Activated T-cell treated with anti-CD3 and anti-CD28 coated beads, Interleukin-2, amount 50 U/mL, for 72 hours (primary cell): ENCODE results near the gene CSF2RB. TPM values are rescaled to one million over a fixed set of nuclear protein-coding genes. Genes with fewer than 3 reads are reported as not detected.

Experiments used
- ATAC-seq, 2 donors: fragments of 150-1000 bp; cut with Tn5 transposase; replicated peaks in 1 of 2; 2 replicates each; pipeline ENCODE4 v1.10.0; 2021; ENCODE audit warnings: moderate library complexity in 2 of 2, mild to moderate bottlenecking in 1 of 2
- DNase-seq, 2 donors: peaks; one replicate each; pipeline ENCODE4 v3.0.0; 2021 to 2022; ENCODE audit warnings: mixed read lengths in 1 of 2
- H3K27ac Mint-ChIP-seq: one replicate; pipeline ENCODE4 v1.8.0; 2022; ENCODE audit warnings: mild to moderate bottlenecking, moderate library complexity, mixed read lengths
- H3K27me3 Mint-ChIP-seq: one replicate; pipeline ENCODE4 v1.8.0; 2022; ENCODE audit warnings: low read depth, mixed read lengths
- H3K36me3 Mint-ChIP-seq, 2 donors: one replicate each; pipeline ENCODE4 v1.8.0; 2022; ENCODE audit warnings: mixed read lengths in 2 of 2, mild to moderate bottlenecking in 1 of 2; ENCODE audit not compliant: insufficient read depth in 2 of 2
- H3K4me1 Mint-ChIP-seq: one replicate; pipeline ENCODE4 v1.8.0; 2022; ENCODE audit warnings: low read depth, mixed read lengths
- H3K4me3 Mint-ChIP-seq, 2 donors: one replicate each; pipeline ENCODE4 v1.8.0; 2022; ENCODE audit warnings: mild to moderate bottlenecking in 2 of 2, mixed read lengths in 2 of 2, moderate library complexity in 2 of 2
- H3K9me3 Mint-ChIP-seq, 2 donors: one replicate each; pipeline ENCODE4 v1.8.0; 2022; ENCODE audit warnings: mixed read lengths in 2 of 2
- total RNA-seq, 2 donors: library from RNA; stranded (reverse); gene quantifications; one replicate each; pipeline ENCODE4 v1.2.3, GENCODE V29; 2022

The CSF2RB gene
- 1 to 10 TPM; 1.8 to 3.8 TPM for total RNA-seq

- H3K27me3 Mint-ChIP-seq, result peaks cover 49% of the 10 kb centered on the region
- H3K27ac Mint-ChIP-seq, result no peak within 1 kb of the TSS
- ATAC-seq (no peak), DNase-seq (no peak)
- H3K36me3 Mint-ChIP-seq, result no peaks in the 10 kb centered on the region
- no peaks in the 10 kb centered on the region for H3K4me1 Mint-ChIP-seq
- H3K4me3 Mint-ChIP-seq, result no peak within 1 kb of the TSS
- H3K9me3 Mint-ChIP-seq, result no peaks in the 10 kb centered on the region
Observed at GRCh38 chr22:36913427-36914389, at the start of gene CSF2RB. Gene CSF2RB (plus strand): TSS chr22:36913628. CDS start chr22:36922208, 8,580 bp downstream.

GRCh38 chr22:36863979-36864378 lies 49.4 kb upstream of the CSF2RB start:
- peaks cover 0 to 2% of the 10 kb centered on the region in 2 donors for H3K36me3 Mint-ChIP-seq
- H3K9me3 Mint-ChIP-seq, result peaks cover 0 to 2% of the 10 kb centered on the region in 2 donors
- H3K27ac Mint-ChIP-seq, result no peak overlapping the region
- peaks cover 48% of the 10 kb centered on the region for H3K4me1 Mint-ChIP-seq
- H3K27me3 Mint-ChIP-seq, result no peaks in the 10 kb centered on the region
- no peak for ATAC-seq
- DNase-seq, result no peak
- H3K4me3 Mint-ChIP-seq, result no peak overlapping the region

DNA sequence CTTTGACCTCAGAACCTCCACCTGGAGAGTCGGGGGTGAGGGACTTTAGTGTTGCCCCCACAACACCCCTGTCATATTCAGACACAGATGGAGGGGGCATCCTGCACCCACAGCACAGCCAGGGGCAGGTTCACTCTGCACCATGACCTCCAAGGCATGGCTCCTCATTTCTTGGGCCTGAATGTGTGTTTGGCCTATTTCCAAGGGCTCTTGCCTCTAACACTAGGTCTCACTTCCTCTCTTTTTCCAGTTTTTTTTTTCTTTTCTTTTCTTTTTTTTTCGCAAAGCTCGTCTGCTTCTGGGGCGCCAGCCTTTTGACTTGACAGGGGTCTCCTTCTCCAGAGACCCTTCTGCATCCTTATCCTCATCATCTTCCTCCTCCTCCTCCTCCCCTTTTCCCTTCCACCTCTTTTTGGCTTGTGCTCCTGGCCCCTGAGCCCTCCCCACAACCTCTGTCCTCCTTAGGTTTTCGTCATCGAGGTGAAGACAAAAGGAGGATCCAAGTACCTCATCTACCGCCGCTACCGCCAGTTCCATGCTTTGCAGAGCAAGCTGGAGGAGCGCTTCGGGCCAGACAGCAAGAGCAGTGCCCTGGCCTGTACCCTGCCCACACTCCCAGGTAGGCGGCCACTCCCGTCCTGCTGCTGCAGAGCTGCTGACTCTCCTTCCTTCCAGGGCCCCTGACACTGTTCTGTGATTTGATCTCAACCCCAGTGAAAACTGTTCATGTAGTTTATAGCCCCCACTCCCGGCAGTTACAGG lies 48.8 kb upstream of the CSF2RB start:
- ATAC-seq, result no peak
- H3K27ac Mint-ChIP-seq, result no peak overlapping the region
- peaks cover 0 to 2% of the 10 kb centered on the region in 2 donors for H3K9me3 Mint-ChIP-seq
- H3K4me1 Mint-ChIP-seq, result peaks cover 46% of the 10 kb centered on the region
- no peak overlapping the region for H3K4me3 Mint-ChIP-seq
- H3K27me3 Mint-ChIP-seq, result no peaks in the 10 kb centered on the region
- peaks cover 0 to 2% of the 10 kb centered on the region in 2 donors for H3K36me3 Mint-ChIP-seq
- DNase-seq, result no peak

DNA sequence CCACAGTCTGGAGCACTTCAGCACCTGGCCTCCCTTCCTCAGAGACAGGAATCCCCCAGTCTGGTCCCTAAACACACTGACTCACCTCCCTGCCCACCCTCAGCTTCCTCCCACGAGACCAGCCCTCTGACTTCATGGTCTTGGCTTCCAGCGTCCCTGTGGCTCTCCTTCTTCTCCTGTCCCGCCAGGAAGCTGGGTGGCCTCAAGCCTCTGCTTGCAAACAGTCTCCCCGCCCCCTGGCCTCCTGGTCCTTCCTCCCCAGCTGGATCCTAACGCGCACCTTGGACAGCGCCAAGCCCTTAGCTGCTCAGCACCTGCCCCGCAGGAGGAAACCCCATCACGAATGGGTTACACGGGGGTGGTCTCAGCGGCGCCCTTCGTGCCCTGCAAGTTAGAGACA lies 48.1 kb upstream of the CSF2RB start:
- H3K27me3 Mint-ChIP-seq, result no peaks in the 10 kb centered on the region
- H3K27ac Mint-ChIP-seq, result no peak overlapping the region
- H3K36me3 Mint-ChIP-seq, result peaks cover 0 to 2% of the 10 kb centered on the region in 2 donors
- peaks cover 39% of the 10 kb centered on the region for H3K4me1 Mint-ChIP-seq
- H3K4me3 Mint-ChIP-seq, result no peak overlapping the region
- DNase-seq (peak in 1 of 2 donors; percentile 20), ATAC-seq (no peak)
- peaks cover 0 to 2% of the 10 kb centered on the region in 2 donors for H3K9me3 Mint-ChIP-seq

- Mint-ChIP-seq H3K27me3 (no peaks in the 10 kb centered on the region), H3K27ac (no peak overlapping the region), H3K4me1 (peaks cover 17% of the 10 kb centered on the region), H3K36me3 (peaks cover 0 to 6% of the 10 kb centered on the region in 2 donors), H3K9me3 (peaks cover 2% of the 10 kb centered on the region in 2 donors), H3K4me3 (no peak overlapping the region)
- DNase-seq (no peak), ATAC-seq (no peak)
Observed at GRCh38 chr22:36867695-36868094, 45.7 kb upstream of the CSF2RB start.

GRCh38 chr22:36868546-36869181 lies 44.8 kb upstream of the CSF2RB start:
- Mint-ChIP-seq H3K4me1 (peaks cover 27% of the 10 kb centered on the region), H3K27ac (no peak overlapping the region), H3K36me3 (peaks cover 0 to 11% of the 10 kb centered on the region in 2 donors), H3K4me3 (no peak overlapping the region), H3K27me3 (no peaks in the 10 kb centered on the region), H3K9me3 (peaks cover 2% of the 10 kb centered on the region in 2 donors)
- no peak for DNase-seq
- no peak for ATAC-seq

DNA sequence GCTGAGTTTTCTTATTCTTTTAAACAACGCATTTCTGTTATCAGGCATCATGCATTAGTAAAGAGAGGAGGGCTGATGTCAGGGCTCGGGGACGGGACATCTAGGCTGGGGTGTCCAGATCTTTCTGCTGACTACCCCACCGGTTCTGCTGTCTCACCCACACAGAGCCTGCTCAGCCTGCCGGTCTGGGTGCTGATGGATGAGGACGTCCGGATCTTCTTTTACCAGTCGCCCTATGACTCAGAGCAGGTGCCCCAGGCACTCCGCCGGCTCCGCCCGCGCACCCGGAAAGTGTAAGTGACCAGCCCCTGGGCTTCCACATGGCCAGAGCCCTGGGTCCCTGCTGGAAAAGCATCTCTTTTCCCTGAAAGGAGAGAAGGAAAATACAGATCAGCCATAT lies 43.2 kb upstream of the CSF2RB start:
- Mint-ChIP-seq H3K27ac (no peak overlapping the region), H3K9me3 (peaks cover 0 to 2% of the 10 kb centered on the region in 2 donors)

GRCh38 chr22:36871669-36872081 lies 41.8 kb upstream of the CSF2RB start:
- Mint-ChIP-seq H3K27ac (no peak overlapping the region), H3K36me3 (peaks cover 0 to 10% of the 10 kb centered on the region in 2 donors), H3K4me3 (no peak overlapping the region), H3K27me3 (no peaks in the 10 kb centered on the region), H3K4me1 (peaks cover 21% of the 10 kb centered on the region), H3K9me3 (peaks cover 0 to 2% of the 10 kb centered on the region in 2 donors)
- ATAC-seq (no peak), DNase-seq (no peak)

More for the DNA sequence above, 43.2 kb upstream of the CSF2RB start:
- no peak for ATAC-seq
- Mint-ChIP-seq H3K4me1 (peaks cover 30% of the 10 kb centered on the region), H3K4me3 (no peak overlapping the region), H3K27me3 (no peaks in the 10 kb centered on the region), H3K36me3 (peaks cover 0 to 9% of the 10 kb centered on the region in 2 donors)
- no peak for DNase-seq

DNA sequence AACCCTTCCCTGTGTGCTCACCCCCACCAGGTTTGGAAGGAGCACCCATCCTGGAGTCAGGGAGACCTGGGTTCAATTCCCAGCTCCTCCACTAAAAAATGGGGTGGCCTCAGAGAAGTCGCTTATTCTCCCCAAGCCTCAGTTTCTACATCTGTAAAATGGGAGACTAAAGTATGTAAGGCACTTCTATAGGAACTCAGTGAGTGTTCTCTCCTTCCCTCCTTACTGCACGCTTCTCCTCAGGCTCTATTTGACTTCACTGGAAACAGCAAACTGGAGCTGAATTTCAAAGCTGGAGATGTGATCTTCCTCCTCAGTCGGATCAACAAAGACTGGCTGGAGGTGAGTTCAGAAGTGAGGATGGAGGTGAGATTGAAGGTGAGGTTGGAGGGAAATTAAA lies 41.3 kb upstream of the CSF2RB start:
- no peak for ATAC-seq
- peaks cover 0 to 10% of the 10 kb centered on the region in 2 donors for H3K36me3 Mint-ChIP-seq
- H3K9me3 Mint-ChIP-seq, result peaks cover 0 to 2% of the 10 kb centered on the region in 2 donors
- no peaks in the 10 kb centered on the region for H3K27me3 Mint-ChIP-seq
- no peak for DNase-seq
- no peak overlapping the region for H3K4me3 Mint-ChIP-seq
- no peak overlapping the region for H3K27ac Mint-ChIP-seq
- H3K4me1 Mint-ChIP-seq, result peaks cover 21% of the 10 kb centered on the region

DNA sequence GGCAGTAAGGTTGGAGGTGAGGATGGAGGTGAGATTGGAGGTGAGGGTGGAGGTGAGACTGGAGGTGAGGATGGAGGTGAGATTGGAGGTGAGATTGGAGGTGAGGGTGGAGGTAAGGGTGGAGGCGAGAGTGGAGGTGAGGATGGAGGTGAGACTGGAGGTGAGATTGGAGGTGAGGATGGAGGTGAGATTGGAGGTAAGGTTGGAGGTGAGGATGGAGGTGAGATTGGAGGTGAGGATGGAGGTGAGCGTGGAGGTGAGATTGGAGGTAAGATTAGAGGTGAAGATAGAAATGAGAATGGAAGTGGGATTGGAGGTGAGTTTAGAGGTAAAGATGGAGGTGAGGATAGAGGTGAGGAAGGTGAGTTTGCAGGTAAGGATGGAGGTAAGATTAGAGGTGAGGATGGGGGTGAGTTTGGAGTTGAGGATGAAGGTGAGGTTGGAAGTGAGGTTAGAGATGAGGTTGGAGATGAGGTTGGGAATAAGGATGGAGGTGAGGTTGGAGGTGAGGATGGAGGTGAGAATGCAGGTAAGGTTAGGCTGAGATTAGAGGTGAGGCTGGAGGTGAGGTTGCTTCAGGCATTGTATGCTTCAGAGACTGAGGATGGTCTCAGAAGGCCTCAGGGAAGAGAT lies 40.4 kb upstream of the CSF2RB start:
- DNase-seq, result no peak
- peaks cover 0 to 10% of the 10 kb centered on the region in 2 donors for H3K36me3 Mint-ChIP-seq
- H3K27ac Mint-ChIP-seq, result peak overlapping the region; percentile 91
- ATAC-seq, result no peak
- peak overlapping the region in 1 of 2 donors; percentile 10 for H3K4me3 Mint-ChIP-seq
- H3K27me3 Mint-ChIP-seq, result no peaks in the 10 kb centered on the region
- H3K4me1 Mint-ChIP-seq, result peaks cover 21% of the 10 kb centered on the region
- peaks cover 0 to 2% of the 10 kb centered on the region in 2 donors for H3K9me3 Mint-ChIP-seq

- H3K36me3 Mint-ChIP-seq, result peaks cover 0 to 10% of the 10 kb centered on the region in 2 donors
- H3K27me3 Mint-ChIP-seq, result no peaks in the 10 kb centered on the region
- peak overlapping the region; percentile 39 to 58 for H3K4me3 Mint-ChIP-seq
- H3K4me1 Mint-ChIP-seq, result peaks cover 21% of the 10 kb centered on the region
- peaks cover 0 to 2% of the 10 kb centered on the region in 2 donors for H3K9me3 Mint-ChIP-seq
- DNase-seq (peak; percentile 68 to 74), ATAC-seq (peak; percentile 94 to 95)
- H3K27ac Mint-ChIP-seq, result peak overlapping the region; percentile 91
Observed at GRCh38 chr22:36873614-36874308, 39.7 kb upstream of the CSF2RB start.

DNA sequence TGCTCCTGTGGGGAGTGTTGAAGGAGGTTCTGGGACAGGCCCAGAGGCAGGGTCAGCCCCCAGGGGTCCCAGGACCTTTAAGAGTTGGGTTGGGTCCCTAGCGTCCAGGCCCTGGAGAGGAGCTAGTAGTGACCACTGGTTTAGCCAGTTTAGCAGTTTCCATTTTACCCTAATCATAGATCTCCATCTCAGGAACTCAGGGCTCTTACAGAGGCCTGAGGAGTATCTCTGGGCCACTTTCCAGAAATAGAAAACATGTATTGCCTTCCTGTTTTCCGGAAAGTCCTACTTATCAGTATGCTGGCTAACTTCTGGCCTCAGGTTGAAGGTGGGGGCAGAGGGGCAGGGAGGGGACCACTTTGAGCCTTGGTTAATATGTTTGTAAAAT lies 39.1 kb upstream of the CSF2RB start:
- Mint-ChIP-seq H3K4me3 (peak overlapping the region; percentile 39 to 58), H3K27ac (peak overlapping the region; percentile 91), H3K9me3 (peaks cover 2 to 3% of the 10 kb centered on the region in 2 donors), H3K36me3 (peaks cover 2 to 13% of the 10 kb centered on the region in 2 donors), H3K4me1 (peaks cover 21% of the 10 kb centered on the region), H3K27me3 (no peaks in the 10 kb centered on the region)
- ATAC-seq, result no peak
- DNase-seq, result no peak
